HepG2 (cell line): ENCODE measurements around the gene APOA1. TPM values are rescaled to one million over a fixed set of nuclear protein-coding genes. Genes with fewer than 3 reads are reported as not detected.

Source experiments
- ATAC-seq: fragments of 200-7000 bp; cut with Tn5 transposase; 3 replicates; pipeline ENCODE4 v1.9.1; 2020; ENCODE audit warnings: mild to moderate bottlenecking, moderate library complexity
- BruUV-seq: library from RNA; stranded (reverse); fragments of 400-500 nt; replicated peaks from 2 replicates; lab custom pipeline; 2021; lab: Mats Ljungman, UMichigan
- CTCF ChIA-PET: fragments of 300-600 bp; formaldehyde crosslinking; extraction: SDS; loops from one replicate; lab custom pipeline; 2021; ENCODE audit warnings: low total read pairs, inconsistent platforms, low intra/inter-chr PET ratio; lab: Yijun Ruan, JAX
- POLR2A ChIA-PET: fragments of 350-600 bp; sonication (Branson Sonifier 250); formaldehyde crosslinking; loops from one replicate; lab custom pipeline; 2020; ENCODE audit warnings: antibody characterized with exemption, inconsistent platforms; lab: Yijun Ruan, JAX
- DNase-seq: peaks from one replicate; pipeline ENCODE4 v3.0.0-alpha.2; 2015; ENCODE audit warnings: low spot score
- FAIRE-seq: peaks from 3 replicates; lab custom pipeline; 2011; peaks lifted over from hg19 to GRCh38; lab: Jason Lieb, UNC
- H2AFZ ChIP-seq: one replicate; pipeline ENCODE4 v1.6.1; 2011; ENCODE audit warnings: low read length, inconsistent platforms
- H3K27ac ChIP-seq: fragments of 300-600 bp; 3 replicates; pipeline ENCODE4 v1.8.0; 2011; ENCODE audit warnings: mixed run types, mild to moderate bottlenecking, mixed read lengths, low read length, inconsistent platforms; ENCODE audit not compliant: insufficient read depth; ENCODE audit errors: extremely low read length
- H3K27me3 ChIP-seq, 2 experiments: fragments of 200-600 bp in 1 of 2; 2 replicates in 1 of 2; 3 replicates in 1 of 2; pipeline versions ENCODE4 v1.6.0 to v1.8.0; 2011; ENCODE audit warnings: low read length in 2 of 2, mild to moderate bottlenecking in 2 of 2, moderate library complexity in 2 of 2, inconsistent platforms in 1 of 2; ENCODE audit not compliant: insufficient read depth in 2 of 2, control insufficient read depth in 1 of 2
- H3K36me3 ChIP-seq, 2 experiments: fragments of 200-600 bp in 1 of 2; replicated peaks in 1 of 2; 2 replicates in 1 of 2; 3 replicates in 1 of 2; pipeline versions ENCODE4 v1.5.1 to v1.8.0; 2011; ENCODE audit warnings: low read length in 2 of 2, inconsistent platforms in 1 of 2; ENCODE audit not compliant: insufficient read depth in 2 of 2, control insufficient read depth in 1 of 2
- H3K4me1 ChIP-seq: 2 replicates; pipeline ENCODE4 v1.5.1; 2012; ENCODE audit warnings: low read length, inconsistent platforms; ENCODE audit not compliant: insufficient read depth
- H3K4me2 ChIP-seq: 2 replicates; pipeline ENCODE4 v1.6.0; 2011; ENCODE audit warnings: low read depth, low read length, inconsistent platforms
- H3K4me3 ChIP-seq, 3 experiments: fragments of 200-600 bp in 1 of 3; sonication (generic), shearing (Covaris generic) in 1 of 3; replicated peaks in 1 of 3; 2 replicates each; pipeline ENCODE4 v1.5.1; 2011 to 2016; ENCODE audit warnings: low read length in 3 of 3, inconsistent platforms in 2 of 3, low read depth in 2 of 3, mild to moderate bottlenecking in 2 of 3, control low read depth in 1 of 3, mixed read lengths in 1 of 3; ENCODE audit not compliant: insufficient read depth in 1 of 3
- H3K79me2 ChIP-seq: one replicate; pipeline ENCODE4 v1.6.1; 2011; ENCODE audit warnings: low read length, inconsistent platforms; ENCODE audit not compliant: insufficient read depth
- H3K9ac ChIP-seq: 2 replicates; pipeline ENCODE4 v1.6.0; 2011; ENCODE audit warnings: mild to moderate bottlenecking, low read depth, low read length, inconsistent platforms; ENCODE audit not compliant: insufficient read depth
- H3K9me3 ChIP-seq: 2 replicates; pipeline ENCODE4 v1.5.1; 2012; ENCODE audit warnings: mild to moderate bottlenecking, low read length
- H4K20me1 ChIP-seq: 2 replicates; pipeline ENCODE4 v1.6.0; 2011; ENCODE audit warnings: inconsistent platforms, mild to moderate bottlenecking, low read length, moderate library complexity; ENCODE audit not compliant: insufficient read depth
- CENPX ChIP-seq: sonication (generic); formaldehyde crosslinking; IDR thresholded peaks from 2 replicates; pipeline ENCODE4 v1.9.0; 2021; ENCODE audit warnings: mild to moderate bottlenecking, missing genetic modification reagents, moderate library complexity
- CREM ChIP-seq, 2 experiments: sonication (generic) in 1 of 2; formaldehyde crosslinking in 1 of 2; IDR thresholded peaks; 2 replicates each; pipeline versions ENCODE4 v1.4.0 to v1.6.1; 2016 to 2020; ENCODE audit warnings: antibody characterized with exemption in 1 of 2, mild to moderate bottlenecking in 1 of 2, missing genetic modification reagents in 1 of 2
- DDIT3 ChIP-seq: sonication (generic); formaldehyde crosslinking; IDR thresholded peaks from 2 replicates; pipeline ENCODE4 v1.4.0; 2020; ENCODE audit warnings: mild to moderate bottlenecking, missing genetic modification reagents
- DPF2 ChIP-seq: sonication (generic); formaldehyde crosslinking; IDR thresholded peaks from 2 replicates; pipeline ENCODE4 v1.4.0; 2020; ENCODE audit warnings: mild to moderate bottlenecking, low read depth, missing genetic modification reagents, borderline replicate concordance
- ZMAT3 ChIP-seq: sonication (generic); formaldehyde crosslinking; conservative IDR thresholded peaks from 2 replicates; pipeline ENCODE4 v1.7.0; 2021; ENCODE audit warnings: missing genetic modification reagents
- ZNF770 ChIP-seq: sonication (generic); formaldehyde crosslinking; IDR thresholded peaks from 2 replicates; pipeline ENCODE4 v1.5.0; 2020; ENCODE audit warnings: mild to moderate bottlenecking, missing genetic modification reagents
- WGBS: methylation state at CpG from one replicate; pipeline ENCODE4 v1.1.6; 2017; ENCODE audit warnings: low lambda C conversion rate; 5-methylcytosine and 5-hydroxymethylcytosine counted together
- in situ Hi-C: cut with HindIII; loops from 2 replicates; pipeline ENCODE4 v1.10.0; 2017; ENCODE audit warnings: low pct_unique_long_range_greater_than_20kb; ENCODE audit not compliant: extremely low pct_ligation_motif_present
- intact Hi-C: fragments of 100-400 bp; cut with micrococcal nuclease; formaldehyde crosslinking; loops from one replicate; pipeline ENCODE4 v1.10.0; 2022; ENCODE audit not compliant: unreplicated experiment
- polyA plus RNA-seq, 8 experiments: library from polyadenylated mRNA; depleted of rRNA in 3 of 8; stranded (reverse) in 7 of 8; unstranded in 1 of 8; fragments of >200 nt; fragmentation: Illumina TruSeq in 4 of 8; extraction: Trizol in 4 of 8; gene quantifications; 2 replicates each; pipeline versions ENCODE4 v1.2.1 to v1.2.3, GENCODE V29; 2011 to 2016; ENCODE audit warnings: low read depth in 4 of 8, missing spikeins in 1 of 8, mixed read lengths in 1 of 8; ENCODE audit not compliant: insufficient read depth in 1 of 8
- total RNA-seq, 5 experiments: library from RNA; depleted of rRNA; stranded (reverse); fragments of >200 nt; fragmentation: Illumina TruSeq; extraction: Trizol; gene quantifications; 2 replicates each; pipeline ENCODE4 v1.2.3, GENCODE V29; 2016; ENCODE audit warnings: low read depth in 1 of 5

APOA1 gene
- total and polyA plus RNA-seq, 2 of the 13 experiments (the other 11 are each of a cell fraction or from before 2014, with no cell fraction given) = 1,973 to 5,485 TPM

DNA sequence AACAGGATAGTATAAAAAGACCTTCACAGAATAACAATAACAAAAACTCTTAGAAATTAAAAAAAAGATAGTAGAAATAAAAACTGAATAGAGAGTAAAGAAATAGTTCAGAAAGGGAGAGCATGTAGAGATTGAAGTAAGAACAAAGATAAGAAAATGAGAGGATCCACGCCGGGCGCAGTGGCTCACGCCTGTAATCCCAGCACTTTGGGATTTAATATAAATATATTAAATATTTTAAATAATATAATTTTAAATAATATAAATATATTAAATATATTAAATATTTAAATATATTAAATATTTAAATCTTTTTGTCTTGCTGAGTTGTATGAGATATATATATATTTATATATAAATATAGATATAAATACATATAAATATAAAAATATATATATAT is 25.3 kb downstream of the APOA1 start:
- 81% methylated on average over 4 of the region's 4 CpGs for WGBS
- in situ Hi-C loops = no loop called here
- Histone ChIP-seq H3K4me2 (no peak overlapping the region), H3K9me3 (no peaks in the 10 kb centered on the region), H3K27me3 (no peaks in the 10 kb centered on the region), H4K20me1 (no peaks in the 10 kb centered on the region), H3K36me3 (no peaks in the 10 kb centered on the region), H3K4me3 (no peak overlapping the region), H3K27ac (no peak overlapping the region), H3K79me2 (no peaks in the 10 kb centered on the region), H3K4me1 (peaks cover 93% of the 10 kb centered on the region), H3K9ac (no peak overlapping the region), H2AFZ (no peak overlapping the region)
- ChIA-PET CTCF (no interaction called here), POLR2A (interaction anchor here (2.6 to 7.7 kb wide), 4 partner anchors 14 to 25 kb away, joined by 35 to 778 read pairs (median 74); partner anchors contain the start of genes APOA1, APOA4 and APOC3)
- ATAC-seq = no peak
- DNase-seq = no peak
- FAIRE-seq = no peak
- BruUV-seq = no TSS peak
- TF ChIP-seq CREM (IDR thresholded peaks at IDR 0.05) (no peak), CREM (CRISPR knock-in tag; IDR thresholded peaks at IDR 0.05) (no peak), ZMAT3 (CRISPR knock-in tag) (no peak), CENPX (CRISPR knock-in tag) (no peak), DPF2 (CRISPR knock-in tag) (no peak), ZNF770 (CRISPR knock-in tag) (no peak), DDIT3 (CRISPR knock-in tag) (no peak)
- intact Hi-C loops = no loop called here
